LoVo (cell line): Measurements from ENCODE around the gene KNOP1.

Experiments
- DNase-seq: peaks from one replicate; pipeline ENCODE4 v3.0.0-alpha.2; 2016; ENCODE audit warnings: low spot score

The KNOP1 gene, protein sequence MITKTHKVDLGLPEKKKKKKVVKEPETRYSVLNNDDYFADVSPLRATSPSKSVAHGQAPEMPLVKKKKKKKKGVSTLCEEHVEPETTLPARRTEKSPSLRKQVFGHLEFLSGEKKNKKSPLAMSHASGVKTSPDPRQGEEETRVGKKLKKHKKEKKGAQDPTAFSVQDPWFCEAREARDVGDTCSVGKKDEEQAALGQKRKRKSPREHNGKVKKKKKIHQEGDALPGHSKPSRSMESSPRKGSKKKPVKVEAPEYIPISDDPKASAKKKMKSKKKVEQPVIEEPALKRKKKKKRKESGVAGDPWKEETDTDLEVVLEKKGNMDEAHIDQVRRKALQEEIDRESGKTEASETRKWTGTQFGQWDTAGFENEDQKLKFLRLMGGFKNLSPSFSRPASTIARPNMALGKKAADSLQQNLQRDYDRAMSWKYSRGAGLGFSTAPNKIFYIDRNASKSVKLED

DNA sequence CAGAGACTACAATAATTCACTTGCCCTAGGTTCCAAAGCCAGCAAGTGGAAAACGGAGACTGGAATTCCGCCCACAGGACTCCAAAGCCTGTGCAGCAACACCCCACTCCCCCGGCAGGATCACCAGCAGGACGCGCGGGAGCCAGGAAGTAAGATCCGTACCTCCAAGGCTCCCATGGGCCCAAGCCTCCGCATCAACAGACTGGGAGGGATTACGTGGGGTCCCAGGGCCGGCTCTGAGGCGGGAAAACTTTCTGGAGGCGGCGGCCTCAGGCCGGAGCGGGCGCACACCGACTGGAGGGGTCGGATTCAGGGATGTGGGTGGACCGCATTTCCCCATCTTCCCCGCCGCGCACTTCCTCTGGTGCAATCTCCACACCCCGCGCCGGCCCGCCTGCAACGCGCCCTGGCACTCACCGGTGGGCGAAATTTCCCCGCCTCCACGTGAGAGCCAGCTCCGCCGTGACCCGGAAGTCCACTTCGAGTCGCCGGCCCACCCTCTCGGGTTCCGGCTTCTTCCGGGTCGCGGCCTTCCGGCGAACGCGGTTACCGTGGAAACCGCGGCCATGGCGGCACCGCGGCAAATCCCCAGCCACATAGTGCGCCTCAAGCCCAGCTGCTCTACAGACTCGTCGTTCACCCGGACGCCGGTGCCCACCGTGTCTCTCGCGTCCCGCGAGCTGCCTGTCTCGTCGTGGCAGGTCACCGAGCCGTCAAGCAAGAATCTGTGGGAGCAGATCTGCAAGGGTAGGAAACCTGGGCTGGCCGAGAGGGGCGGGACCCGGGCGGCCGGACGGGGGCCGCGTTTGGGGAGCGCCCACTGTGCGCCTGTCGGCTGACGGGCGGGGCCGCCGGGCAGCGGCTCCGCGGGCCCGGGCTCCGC lies at the start of gene KNOP1, which contains the start of gene IQCK:
Gene KNOP1 (minus strand): TSS at position 487 of the 883 bp plus-strand sequence. CDS start 3,192 bp downstream, outside the sequence.
Gene IQCK (plus strand): TSS at position 531 of the 883 bp plus-strand sequence. CDS start 36 bp downstream, at position 567.
- peak; percentile 87 for DNase-seq

DNA sequence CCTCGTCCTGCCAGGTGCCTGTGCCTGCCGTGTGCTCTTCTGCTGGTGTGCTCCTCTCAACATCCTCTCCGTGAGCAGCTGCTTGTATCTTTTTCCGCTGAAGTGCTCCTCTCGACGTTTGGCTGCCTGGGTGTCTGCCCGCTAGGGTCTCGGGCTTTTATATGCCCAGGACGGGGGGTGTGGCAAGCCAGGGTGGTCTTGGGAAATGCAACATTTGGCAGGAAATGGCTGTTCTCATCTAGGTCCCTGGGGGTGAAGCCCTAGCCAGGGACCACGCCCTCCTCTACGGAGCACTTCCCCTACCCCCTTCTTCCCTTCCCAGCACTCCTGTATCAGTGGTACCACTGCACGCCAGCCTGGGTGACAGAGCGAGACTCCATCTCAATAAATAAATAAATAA lies 49.5 kb upstream of the KNOP1 start:
- no peak for DNase-seq

DNA sequence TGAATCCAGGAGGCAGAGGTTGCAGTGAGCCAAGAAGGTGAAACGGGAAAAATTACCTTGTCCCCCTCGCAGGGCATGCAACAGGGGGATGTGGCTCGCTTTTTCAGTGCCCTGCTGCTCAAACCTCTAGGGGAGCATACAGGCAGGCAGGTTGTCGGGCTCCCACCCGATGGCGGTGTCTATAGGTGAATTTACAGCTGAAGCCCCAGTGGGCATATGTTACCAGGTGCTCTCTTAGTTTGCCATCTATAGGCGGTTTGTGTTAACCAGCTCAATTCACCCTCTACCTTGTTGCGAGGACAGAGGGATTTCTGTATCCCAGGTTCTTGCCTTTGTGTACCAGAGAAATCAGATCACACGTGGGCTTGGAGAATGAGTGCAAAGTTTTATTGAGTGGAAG lies 49.0 kb upstream of the KNOP1 start:
- DNase-seq = no peak

DNA sequence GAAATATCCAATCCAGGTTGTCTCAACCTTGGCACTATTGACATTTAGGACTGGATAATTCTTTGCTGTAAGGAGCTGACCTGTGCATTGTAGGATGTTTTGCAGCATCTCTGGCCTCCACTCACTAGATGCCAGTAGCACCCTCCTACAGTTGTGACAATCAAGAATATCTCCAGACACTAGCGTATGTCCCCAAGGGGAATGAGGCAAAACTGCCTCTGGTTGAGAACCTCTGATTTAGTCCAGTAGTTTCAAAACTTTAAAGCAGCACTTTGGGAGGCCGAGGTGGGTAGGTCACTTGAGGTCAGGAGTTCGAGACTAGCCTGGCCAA lies 48.5 kb upstream of the KNOP1 start:
- no peak for DNase-seq

DNA sequence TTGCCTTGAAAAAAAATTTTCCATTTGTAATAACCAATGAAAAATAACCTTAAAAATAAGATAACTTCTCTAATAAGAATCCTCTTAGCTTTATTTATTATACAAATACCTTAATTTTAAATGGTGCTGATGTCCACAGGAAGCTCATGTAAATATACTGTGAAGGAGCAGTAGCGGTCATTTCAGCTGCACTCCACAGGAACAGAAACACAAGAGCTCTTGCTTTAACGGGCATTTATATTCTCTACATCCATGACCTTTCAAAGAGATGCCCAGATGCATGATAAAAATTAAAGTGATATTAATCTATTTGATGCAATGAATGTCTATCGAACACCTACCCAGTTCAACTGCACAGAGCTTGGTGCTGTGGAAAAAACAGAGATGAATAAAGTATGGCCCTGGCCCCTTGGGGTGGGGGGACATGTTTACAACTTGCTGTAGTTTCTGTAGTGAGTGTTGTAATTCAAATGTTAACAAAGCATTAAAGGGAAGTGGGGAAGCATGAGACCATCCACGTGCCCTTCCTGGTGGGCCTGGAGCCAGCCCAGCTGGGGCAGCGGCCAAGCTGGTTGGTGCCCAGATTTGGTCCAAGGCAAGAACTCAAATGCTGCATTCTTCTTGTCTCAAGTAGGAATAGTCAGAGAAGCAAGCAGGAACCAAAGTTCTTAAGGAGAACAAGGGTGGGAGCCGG lies 48.0 kb upstream of the KNOP1 start:
- DNase-seq = no peak

DNA sequence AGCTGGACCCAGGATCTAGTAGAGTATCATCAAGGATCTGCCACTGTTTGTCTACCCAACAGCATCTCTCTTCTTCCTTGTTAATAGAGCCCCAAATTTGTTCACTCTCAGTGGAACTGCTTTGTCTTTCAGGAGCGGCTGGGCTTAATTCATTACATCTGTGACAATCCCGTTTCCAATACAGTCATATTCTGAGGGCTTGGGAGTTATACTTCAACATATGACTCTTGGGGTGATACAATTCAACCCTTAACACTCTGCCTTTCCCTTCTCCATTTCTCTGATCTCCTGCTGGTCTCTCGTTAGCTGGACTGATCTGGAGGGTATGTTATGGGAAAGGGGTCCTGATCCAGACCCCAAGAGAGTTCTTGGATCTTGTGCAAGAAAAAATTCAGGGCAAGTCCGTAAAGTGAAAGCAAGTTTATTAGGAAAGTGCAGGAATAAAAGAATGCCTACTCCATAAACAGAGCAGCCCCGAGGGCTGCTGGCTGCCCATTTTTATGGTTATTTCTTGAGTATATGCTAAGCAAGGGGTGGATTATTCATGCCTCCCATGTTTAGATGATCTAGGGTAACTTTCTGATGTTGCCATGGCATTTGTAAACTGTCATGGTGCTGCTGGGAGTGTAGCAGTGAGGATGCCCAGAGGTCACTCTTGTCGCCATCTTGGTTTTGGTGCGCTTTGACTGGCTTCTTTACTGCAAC lies 42.5 kb upstream of the KNOP1 start:
- no peak for DNase-seq

DNA sequence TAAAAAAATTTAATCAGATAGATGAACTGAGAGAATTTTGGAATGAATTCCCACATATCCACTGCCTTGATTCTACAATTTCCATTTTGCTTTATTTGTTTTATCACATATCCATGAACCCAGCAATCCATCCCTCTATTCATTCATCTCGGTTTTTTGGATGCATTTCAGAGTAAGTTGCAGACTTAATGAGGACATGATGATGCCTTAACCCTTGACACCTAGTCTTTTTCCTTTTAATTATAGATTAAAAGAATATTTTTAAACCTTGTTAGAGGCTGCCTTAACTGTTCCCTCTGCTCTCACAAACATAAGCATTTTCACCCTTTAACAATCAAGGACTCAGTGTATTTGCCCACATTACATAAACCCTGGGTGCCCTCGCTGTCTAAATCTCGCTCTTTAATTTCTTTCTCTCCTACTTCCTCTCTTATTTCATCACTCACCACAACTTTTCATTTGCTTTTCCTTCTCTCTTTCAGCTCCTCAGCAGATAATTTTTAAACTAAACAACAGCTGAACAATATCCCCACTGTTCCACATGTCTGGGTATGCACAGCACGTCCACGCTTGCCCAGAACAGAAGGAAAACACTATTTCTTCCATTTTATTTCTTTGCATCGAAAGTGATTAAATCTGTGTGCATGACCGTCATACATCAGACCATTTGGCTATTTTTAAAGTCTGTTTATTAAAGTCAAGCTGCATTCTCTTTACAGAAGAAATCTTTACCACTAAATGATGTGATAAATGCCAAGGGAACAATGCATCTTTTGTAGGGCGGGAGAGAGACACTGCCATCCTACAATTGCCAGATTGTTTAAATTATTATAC lies 40.0 kb upstream of the KNOP1 start:
- no peak for DNase-seq

DNA sequence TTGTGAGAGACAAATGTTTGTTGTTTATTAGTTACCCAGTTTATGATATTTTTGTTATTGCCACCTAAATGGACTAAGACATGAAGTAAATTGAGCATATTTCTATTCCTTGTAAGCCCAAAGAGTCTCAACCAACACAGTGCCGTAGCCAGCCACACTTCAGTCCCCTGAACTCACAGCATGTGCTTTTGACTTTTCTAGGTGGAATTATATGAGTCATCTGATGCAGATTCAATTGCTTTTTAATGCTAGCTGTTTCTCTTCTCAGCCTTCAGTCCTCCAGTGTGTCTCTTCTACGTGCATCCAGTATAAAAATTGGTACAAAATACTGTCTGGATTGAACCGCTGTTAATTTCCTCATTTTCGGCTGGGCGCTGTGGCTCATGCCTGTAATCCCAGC lies 39.0 kb upstream of the KNOP1 start:
- DNase-seq = no peak

DNA sequence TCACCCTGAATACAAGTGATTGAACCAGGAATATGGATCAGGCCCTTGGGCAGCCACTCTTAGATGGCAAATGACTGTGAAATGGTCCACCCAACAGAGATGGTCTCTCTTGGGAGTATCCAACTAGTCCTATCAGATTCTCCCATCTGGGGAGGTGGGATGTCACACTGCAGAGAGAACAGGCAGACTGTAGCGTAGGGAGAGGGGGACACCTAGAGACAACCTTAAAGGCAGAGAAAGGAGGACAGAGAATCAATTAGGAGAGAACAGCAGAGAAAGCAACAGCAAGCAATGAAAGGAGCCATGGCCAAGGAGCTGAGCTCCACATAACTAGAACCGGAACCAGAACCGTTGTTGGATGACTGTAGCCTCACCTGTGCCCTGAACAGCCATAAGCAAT lies 37.2 kb upstream of the KNOP1 start:
- no peak for DNase-seq

DNA sequence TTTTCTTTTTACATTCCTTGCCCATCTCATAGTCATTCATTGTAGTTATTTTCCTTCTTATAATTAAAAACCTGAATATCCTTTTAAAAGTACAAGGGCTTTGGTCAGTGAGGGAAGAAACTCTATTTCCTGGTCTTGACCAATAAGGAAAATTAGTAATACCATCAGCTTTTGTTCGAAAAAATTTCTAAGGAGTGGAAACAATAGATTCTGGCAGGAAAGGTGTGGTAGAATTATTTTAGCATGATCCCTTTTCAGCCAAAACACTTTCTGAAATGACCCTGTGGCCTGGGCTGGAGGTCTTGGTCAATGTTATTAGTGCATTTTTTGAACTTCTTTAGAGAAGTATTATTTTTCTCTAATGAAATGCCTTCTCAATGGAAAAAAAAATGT lies 36.6 kb upstream of the KNOP1 start:
- DNase-seq = no peak

DNA sequence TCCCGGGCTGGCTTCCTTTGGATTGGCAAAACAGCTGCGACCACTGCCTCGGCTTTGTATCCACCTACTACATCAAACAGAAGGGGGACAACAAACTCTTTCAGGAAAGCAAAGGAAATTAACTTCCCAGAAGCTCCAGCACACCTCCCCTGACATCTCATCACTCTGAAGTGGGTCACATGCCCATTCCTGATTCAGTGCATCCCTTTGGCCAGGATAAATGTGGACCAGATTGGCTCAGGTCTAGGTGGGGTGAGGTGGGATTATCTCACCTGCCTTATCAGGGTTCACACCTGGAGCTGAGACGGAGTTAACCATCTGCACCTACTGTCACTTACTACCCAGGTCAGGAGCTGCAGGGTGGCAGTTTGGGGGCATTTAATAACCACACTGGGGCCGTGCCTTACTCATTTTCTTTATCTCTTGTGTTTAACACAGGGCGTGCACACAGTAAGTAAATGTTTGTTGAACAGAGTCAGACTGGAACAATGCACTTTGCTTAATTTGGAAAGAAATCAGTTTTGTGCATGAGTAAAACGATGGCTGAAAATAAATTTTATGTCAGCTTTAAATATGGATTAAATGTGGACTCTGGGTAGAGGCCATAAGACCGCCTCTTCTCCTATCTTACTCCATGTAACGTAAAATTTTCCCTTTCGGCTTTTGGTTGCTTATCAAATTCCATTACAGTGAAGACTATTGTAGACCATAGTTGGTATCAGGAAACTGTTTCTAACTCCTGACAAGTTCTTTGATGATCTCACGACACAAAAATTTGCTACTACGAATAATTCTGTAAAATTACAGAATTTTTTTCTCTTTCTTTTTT lies 36.0 kb upstream of the KNOP1 start:
- DNase-seq = no peak

DNA sequence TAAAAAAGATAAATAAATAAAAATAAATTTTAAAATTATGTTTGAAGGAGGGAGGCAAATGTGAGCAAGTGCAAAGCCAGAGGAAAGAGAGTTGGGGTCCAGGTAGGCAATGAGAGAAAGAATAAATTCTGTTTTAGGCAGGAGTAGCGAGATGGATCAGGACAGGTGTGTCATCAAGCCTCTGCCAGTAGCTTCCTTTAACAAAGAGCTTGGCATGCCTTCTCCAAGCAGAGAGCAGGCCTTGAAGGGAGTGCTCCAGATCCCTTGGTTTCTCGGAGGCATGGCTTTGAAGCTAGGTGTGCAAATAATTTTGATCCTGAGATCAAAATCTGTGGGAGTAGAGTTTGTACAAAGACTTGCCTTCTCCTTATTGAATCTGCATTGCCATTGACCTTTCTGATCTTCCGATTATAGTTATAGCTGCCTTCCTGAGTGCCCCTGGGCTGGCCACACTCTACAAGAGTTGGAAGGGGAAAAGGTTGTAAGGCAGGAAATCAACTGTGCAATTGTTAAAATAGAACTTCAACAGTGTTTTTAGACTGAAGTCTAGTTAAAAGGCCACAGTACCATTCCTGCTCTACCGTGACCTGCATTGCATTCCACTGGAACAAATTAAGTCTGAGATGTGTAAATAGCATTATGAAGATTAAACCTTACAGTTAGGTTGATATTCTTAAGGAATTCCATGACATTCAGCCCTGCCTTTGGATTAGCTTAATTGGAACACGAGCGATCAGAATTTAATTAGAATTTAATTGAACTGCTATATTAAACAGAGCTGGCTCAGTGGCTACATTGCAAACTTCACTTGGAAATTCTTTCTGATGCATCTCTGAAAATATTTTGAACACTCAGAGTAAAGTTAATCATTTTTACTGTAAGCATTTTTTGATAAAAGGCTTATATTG lies 33.7 kb upstream of the KNOP1 start:
- no peak for DNase-seq

DNA sequence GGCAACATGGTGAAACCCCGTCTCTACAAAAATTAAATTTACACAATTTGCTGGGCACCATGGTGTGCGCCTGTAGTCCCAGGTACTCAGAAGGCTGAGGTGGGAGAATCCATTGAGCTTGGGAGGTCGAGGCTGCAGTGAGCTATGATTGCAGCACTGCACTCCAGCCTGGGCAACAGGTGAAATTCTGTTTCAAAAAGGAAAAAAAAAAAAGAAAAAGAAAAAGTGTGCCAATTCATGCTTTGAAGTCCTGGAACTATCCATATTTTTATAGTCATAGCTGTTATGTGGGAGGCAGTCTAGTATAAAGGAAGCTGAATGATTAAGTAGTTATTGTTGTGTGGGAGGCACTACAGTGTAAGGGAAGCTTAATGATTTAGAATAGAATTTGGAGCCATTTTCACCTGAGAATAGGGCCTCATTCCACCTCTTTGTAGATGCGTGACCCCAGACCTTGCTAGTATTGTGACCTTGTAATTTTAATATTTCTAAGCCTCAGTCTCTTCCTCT lies 31.6 kb upstream of the KNOP1 start:
- no peak for DNase-seq

DNA sequence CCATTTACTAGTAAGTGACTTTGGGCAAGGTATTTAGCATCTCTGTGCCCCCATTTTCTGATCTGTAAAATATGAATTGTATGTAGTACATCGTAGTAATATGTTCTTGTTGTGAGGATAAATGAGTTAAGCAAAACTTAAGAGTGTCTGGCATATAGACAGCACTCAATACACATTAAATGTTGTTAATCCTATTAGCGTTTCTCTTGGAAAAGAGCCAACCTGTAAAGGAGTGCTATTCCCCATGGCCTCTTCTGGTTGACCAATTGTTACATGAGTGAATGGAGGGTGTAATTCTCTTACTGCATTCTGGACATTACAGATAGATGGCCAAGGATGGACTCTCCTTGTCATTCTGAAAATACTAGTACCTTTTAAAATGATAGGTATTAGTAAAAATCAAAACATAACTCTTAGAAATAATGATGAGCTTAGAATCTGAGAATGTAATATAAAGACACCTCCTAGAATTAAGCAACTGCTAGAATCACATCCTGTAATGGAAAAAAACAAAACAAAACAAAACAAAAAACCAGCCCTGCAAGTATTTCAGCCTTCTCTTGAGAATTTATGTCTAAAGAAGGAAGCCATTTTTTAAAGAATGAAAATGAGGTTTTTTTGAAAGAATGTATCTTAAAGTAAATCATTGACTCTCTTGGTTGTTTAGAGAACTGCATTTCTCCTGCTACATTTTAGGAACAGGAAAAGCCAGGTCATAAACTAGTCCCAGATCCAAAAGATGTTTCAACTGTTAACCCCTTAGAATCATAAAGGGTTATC lies 30.6 kb upstream of the KNOP1 start:
- no peak for DNase-seq

DNA sequence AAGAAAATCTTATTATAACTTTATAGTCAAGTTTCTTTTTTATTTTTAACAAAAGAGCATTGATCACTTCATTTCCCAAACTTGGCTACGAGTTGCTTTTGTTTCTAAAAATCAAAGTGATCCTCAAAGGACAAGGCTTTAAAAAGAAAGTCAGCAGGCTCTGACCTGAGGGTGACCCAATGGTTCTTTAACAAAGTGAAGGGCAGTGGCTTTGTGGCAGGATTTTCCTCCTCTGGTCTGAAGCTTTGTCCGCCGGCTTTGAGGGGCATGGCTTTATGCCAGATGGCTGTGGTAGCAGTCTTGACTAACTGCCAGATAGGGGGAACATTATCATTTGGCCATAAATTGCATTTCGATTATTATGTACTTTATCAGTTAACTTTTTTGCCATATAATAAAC lies 28.5 kb upstream of the KNOP1 start:
- no peak for DNase-seq

DNA sequence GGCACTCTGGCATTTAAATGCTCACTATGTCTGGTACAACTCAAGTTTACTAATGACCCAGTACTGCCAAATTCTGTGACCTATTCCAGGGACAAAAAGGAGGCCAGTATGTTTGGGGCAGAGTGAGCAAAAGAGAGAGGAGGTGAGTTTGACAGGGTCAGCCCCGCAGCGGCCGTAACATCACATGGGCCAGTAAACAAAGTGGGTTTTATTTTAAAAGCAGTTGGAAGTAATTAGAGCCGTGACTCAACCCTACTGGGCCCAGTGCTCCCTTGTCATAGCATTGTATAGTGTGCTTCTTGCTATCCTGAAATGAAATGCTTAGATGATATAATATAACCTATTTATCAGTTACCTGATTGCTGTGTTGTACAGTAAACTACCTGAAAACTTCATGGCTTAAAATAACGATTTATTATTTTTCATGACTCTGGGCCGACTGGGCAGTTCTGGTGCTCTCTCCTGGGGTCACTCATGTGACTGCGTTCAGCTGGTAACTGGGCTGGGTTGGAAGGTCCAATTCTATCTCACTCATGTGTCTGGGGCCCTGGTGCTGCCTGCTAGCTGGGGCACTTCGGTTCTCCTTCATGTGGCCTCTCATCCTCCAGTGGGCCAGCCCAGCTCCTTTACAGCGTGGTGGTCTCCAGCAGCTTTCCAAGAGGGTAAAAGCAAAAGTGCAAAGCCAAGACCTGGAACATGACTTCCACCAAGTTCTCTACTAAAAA lies 27.4 kb upstream of the KNOP1 start:
- no peak for DNase-seq

DNA sequence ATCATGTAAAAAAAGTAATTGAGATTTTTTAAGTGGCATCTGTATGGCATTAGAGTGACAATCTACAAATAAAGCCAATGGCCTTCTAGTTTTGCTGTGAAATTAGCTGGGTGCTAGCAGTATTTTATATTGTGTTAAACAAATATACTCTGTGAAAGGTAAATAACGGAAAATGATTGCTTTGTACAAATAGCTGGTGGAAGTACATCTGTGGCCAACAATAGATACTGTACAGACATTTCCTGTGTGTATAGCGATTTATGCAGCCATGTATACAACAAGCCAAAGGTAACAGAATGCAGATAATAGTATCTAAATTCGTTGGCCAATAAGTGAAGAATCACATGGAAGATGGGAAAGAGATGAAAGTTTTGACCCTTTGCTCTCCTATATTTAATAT lies 26.6 kb upstream of the KNOP1 start:
- DNase-seq = no peak
